H7 (cell line): Measurements from ENCODE around the gene OPTC. TPM values are rescaled to one million over a fixed set of nuclear protein-coding genes. Genes with fewer than 3 reads are reported as not detected.

ENCODE experiments used
- DNase-seq: peaks from one replicate; pipeline ENCODE4 v3.0.0; 2012
- H3K27me3 ChIP-seq: 2 replicates; pipeline ENCODE4 v1.6.0; 2011; ENCODE audit warnings: mild to moderate bottlenecking, low read length; ENCODE audit not compliant: control insufficient read depth, insufficient read depth
- H3K36me3 ChIP-seq: replicated peaks from 2 replicates; pipeline ENCODE4 v1.5.1; 2011; ENCODE audit warnings: low read length; ENCODE audit not compliant: control insufficient read depth, insufficient read depth
- H3K4me3 ChIP-seq: 2 replicates; pipeline ENCODE4 v1.5.1; 2011; ENCODE audit warnings: low read depth, mild to moderate bottlenecking, control low read depth, low read length, moderate library complexity; ENCODE audit not compliant: insufficient read depth
- total RNA-seq: library from RNA; depleted of rRNA; stranded (reverse); fragments of >200 nt; shearing (Covaris generic); gene quantifications from 2 replicates; pipeline ENCODE4 v1.2.3, GENCODE V29; 2014

OPTC gene
- total RNA-seq, 1 experiment from 2014 or later, result 0.80 TPM

GRCh38 chr1:203521812-203522211 lies 27.9 kb downstream of the OPTC start:
- peak; percentile 48 for DNase-seq

GRCh38 chr1:203522237-203522636 lies 28.3 kb downstream of the OPTC start:
- H3K4me3 ChIP-seq, result no peak overlapping the region
- peak; percentile 83 for DNase-seq
- H3K36me3 ChIP-seq, result no peaks in the 10 kb centered on the region
- peaks cover 33% of the 10 kb centered on the region for H3K27me3 ChIP-seq

More at GRCh38 chr1:203521812-203522211, 27.9 kb downstream of the OPTC start:
- Histone ChIP-seq H3K27me3 (peaks cover 35% of the 10 kb centered on the region), H3K4me3 (no peak overlapping the region), H3K36me3 (no peaks in the 10 kb centered on the region)

DNA sequence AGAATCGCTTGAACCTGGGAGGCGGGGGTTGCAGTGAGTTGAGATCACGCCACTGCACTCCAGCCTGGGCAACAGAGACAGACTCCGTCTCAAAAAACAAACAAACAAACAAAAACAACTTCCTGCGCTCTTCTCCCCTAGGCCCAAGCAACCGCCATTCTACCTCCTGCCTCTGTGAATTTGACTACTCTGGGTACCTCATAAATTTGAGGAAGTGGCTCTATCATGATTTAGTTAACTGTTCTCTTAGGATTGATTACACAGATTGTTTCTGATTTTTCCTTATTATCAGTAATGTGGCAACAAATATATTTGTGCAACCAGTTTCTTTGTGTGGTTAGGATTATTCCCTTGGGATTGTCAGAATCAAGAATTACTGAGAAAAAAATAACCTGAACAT lies 29.7 kb downstream of the OPTC start:
- no peak for DNase-seq
- Histone ChIP-seq H3K27me3 (peaks cover 22% of the 10 kb centered on the region), H3K36me3 (no peaks in the 10 kb centered on the region), H3K4me3 (no peak overlapping the region)

GRCh38 chr1:203524152-203524551 lies 30.2 kb downstream of the OPTC start:
- Histone ChIP-seq H3K4me3 (no peak overlapping the region), H3K36me3 (no peaks in the 10 kb centered on the region), H3K27me3 (peaks cover 19% of the 10 kb centered on the region)
- DNase-seq, result no peak

DNA sequence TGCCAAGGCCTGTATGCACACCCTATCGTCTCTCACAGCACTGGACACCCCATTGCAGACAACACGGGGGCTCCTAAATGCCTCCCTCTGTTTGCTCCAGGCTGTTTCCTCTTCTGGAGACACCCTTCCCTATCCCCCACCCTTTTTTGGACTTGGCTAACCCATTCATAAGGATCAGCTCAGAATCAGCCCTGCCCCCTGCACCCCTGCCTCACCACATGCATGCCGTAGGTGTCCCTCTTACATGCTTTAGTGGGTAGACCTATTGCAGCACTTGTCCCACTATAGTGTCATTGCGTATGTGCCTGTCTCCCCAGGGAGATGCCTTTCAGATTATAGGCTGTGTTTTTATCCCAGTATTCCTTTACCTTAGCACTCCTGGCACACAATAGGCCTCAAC lies 30.9 kb downstream of the OPTC start:
- Histone ChIP-seq H3K36me3 (no peaks in the 10 kb centered on the region), H3K27me3 (peaks cover 18% of the 10 kb centered on the region), H3K4me3 (no peak overlapping the region)
- DNase-seq, result no peak

DNA sequence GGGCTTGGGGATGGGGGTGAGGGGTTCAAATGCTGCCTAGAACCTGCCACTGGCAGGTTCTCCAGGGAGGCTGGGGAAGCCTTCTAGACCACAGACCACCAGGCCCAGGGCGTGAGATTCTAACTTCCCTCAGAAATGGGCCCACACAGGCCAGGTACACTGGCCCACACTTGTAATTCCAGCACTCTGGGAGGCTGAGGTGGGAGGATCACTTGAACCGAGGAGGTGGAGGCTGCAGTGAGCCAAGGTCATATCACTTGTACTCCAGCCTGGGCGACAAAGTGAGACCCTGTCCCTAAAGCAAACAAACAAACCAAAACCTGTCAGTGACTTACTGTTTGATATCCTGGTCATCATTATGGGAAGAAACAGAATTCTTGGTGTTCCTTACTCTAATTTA lies 31.7 kb downstream of the OPTC start:
- no peak for DNase-seq
- no peaks in the 10 kb centered on the region for H3K36me3 ChIP-seq
- H3K4me3 ChIP-seq, result no peak overlapping the region
- H3K27me3 ChIP-seq, result peaks cover 10% of the 10 kb centered on the region

DNA sequence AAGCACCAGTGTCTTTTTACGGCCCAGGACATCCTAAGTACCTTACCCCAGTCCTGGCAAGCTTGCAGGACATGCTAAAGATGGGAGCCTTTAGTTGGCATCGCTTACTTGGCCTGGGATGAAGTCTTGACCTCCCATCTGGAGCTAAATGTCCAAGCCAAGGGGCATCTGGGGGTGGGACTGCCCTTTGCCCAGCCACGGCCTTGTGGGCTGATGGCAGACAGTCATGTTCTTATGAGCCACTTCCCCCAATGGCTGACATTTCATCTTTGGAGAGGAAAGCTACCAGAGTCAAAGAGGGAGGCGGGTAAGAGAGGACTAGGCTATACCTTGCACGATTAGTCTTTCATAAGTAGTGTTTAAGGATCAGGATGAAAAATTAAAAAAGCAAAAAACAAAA lies 32.2 kb downstream of the OPTC start:
- no peaks in the 10 kb centered on the region for H3K36me3 ChIP-seq
- no peak for DNase-seq
- H3K4me3 ChIP-seq, result no peak overlapping the region
- H3K27me3 ChIP-seq, result peaks cover 8% of the 10 kb centered on the region

GRCh38 chr1:203526572-203526971 lies 32.6 kb downstream of the OPTC start:
- no peak for DNase-seq
- H3K36me3 ChIP-seq, result no peaks in the 10 kb centered on the region
- peaks cover 4% of the 10 kb centered on the region for H3K27me3 ChIP-seq
- H3K4me3 ChIP-seq, result no peak overlapping the region

GRCh38 chr1:203527013-203527412 lies 33.1 kb downstream of the OPTC start:
- no peaks in the 10 kb centered on the region for H3K36me3 ChIP-seq
- H3K4me3 ChIP-seq, result no peak overlapping the region
- no peaks in the 10 kb centered on the region for H3K27me3 ChIP-seq
- DNase-seq, result no peak

DNA sequence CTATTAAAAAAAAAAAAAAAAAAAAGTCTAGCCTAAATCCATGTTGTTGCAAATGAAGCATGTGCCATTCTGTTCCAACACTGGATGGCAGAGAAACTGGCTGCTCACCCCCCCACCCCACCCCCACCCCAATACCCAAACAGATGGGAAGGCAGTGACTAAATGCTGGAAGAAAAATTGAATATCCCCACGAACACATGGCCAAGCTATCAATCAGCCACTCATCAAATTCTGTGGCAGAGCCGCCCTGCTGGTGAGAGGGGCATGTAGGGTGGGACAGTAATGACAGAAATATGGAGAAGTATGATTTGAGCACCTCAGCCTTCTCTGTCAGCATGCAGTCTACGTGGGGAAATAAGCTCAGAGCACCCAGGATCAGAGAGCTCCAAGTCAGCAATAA lies 34.1 kb downstream of the OPTC start:
- H3K36me3 ChIP-seq, result no peaks in the 10 kb centered on the region
- no peak overlapping the region for H3K4me3 ChIP-seq
- DNase-seq, result no peak
- H3K27me3 ChIP-seq, result no peaks in the 10 kb centered on the region

DNA sequence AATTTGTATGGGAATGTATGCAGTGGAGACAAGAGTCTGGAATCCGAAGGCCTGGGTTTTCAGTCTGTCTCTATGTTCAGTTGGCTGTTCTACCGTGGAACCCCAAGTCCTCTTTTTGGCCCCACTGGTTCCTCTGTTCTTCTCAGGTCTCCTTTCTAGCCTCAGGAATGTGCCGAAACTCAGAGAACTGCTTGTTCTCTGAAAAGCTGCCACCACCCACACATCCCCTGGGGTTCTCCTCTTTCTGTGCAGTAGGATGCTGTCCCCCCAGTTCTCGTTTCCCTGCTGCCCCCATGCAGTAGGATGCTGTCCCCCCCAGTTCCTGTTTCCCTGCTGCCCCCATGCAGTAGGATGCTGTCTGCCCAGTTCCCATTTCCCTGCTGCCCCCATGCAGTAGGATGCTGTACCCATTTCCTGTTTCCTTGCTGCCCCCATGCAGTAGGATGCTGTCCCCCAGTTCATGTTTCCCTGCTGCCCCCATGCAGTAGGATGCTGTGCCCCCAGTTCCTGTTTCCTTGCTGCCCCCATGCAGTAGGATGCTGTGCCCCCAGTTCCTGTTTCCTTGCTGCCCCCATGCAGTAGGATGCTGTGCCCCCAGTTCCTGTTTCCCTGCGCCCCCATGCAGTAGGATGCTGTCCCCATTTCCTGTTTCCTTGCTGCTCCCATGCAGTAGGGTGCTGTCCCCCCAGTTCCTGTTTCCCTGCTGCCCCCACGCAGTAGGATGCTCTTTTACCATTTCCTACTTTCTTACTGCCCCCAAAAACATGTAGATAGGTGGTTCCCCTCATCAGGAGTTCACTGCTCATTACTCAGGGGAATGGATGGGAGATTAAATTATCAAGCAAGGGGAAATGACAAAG lies 35.3 kb downstream of the OPTC start:
- H3K27me3 ChIP-seq, result no peaks in the 10 kb centered on the region
- no peaks in the 10 kb centered on the region for H3K36me3 ChIP-seq
- DNase-seq, result no peak
- no peak overlapping the region for H3K4me3 ChIP-seq

GRCh38 chr1:203531063-203531462 lies 37.1 kb downstream of the OPTC start:
- DNase-seq, result no peak
- Histone ChIP-seq H3K4me3 (no peak overlapping the region), H3K36me3 (no peaks in the 10 kb centered on the region), H3K27me3 (no peaks in the 10 kb centered on the region)

GRCh38 chr1:203534012-203534411 lies 40.1 kb downstream of the OPTC start:
- no peaks in the 10 kb centered on the region for H3K36me3 ChIP-seq
- H3K4me3 ChIP-seq, result no peak overlapping the region
- no peaks in the 10 kb centered on the region for H3K27me3 ChIP-seq
- DNase-seq, result no peak

GRCh38 chr1:203534526-203534925 lies 40.6 kb downstream of the OPTC start:
- Histone ChIP-seq H3K4me3 (no peak overlapping the region), H3K36me3 (no peaks in the 10 kb centered on the region), H3K27me3 (no peaks in the 10 kb centered on the region)
- DNase-seq, result no peak

GRCh38 chr1:203536575-203536974 lies 42.6 kb downstream of the OPTC start:
- DNase-seq, result no peak
- Histone ChIP-seq H3K4me3 (no peak overlapping the region), H3K27me3 (no peaks in the 10 kb centered on the region), H3K36me3 (no peaks in the 10 kb centered on the region)
